ENCODE measurements around the gene KIF1B. TPM values are rescaled to one million over a fixed set of nuclear protein-coding genes. Genes with fewer than 3 reads are reported as not detected.

KIF1B gene
- total and polyA plus RNA-seq, 9 donors = 11.5 to 44.2 (median 37.2) TPM

GRCh38 chr1:10173582-10173981 lies 36.8 kb upstream of the KIF1B start:
- no peak for DNase-seq
- 96 to 98% (median 98%) methylated on average over 10 of the region's 10 CpGs for WGBS, 3 donors
- H3K27me3 ChIP-seq = no peaks in the 10 kb centered on the region
- H3K4me3 ChIP-seq = no peak overlapping the region
- no peak overlapping the region for H3K27ac ChIP-seq
- no peaks in the 10 kb centered on the region for H3K36me3 ChIP-seq
- intact Hi-C loops (cut with DNase I) = loop anchor here in 1 of 4 donors (5.0 kb wide), 1 partner anchor 924 kb away; the partner anchor contains the start of gene EXOSC10
- TF ChIP-seq POLR2A (IDR thresholded peaks at IDR 0.05) (no peak), EP300 (IDR thresholded peaks at IDR 0.05) (no peak)
- TF ChIP-seq, protein P1, sequence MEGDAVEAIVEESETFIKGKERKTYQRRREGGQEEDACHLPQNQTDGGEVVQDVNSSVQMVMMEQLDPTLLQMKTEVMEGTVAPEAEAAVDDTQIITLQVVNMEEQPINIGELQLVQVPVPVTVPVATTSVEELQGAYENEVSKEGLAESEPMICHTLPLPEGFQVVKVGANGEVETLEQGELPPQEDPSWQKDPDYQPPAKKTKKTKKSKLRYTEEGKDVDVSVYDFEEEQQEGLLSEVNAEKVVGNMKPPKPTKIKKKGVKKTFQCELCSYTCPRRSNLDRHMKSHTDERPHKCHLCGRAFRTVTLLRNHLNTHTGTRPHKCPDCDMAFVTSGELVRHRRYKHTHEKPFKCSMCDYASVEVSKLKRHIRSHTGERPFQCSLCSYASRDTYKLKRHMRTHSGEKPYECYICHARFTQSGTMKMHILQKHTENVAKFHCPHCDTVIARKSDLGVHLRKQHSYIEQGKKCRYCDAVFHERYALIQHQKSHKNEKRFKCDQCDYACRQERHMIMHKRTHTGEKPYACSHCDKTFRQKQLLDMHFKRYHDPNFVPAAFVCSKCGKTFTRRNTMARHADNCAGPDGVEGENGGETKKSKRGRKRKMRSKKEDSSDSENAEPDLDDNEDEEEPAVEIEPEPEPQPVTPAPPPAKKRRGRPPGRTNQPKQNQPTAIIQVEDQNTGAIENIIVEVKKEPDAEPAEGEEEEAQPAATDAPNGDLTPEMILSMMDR (IDR thresholded peaks at IDR 0.05) = no peak
- peaks cover 6% of the 10 kb centered on the region for H3K4me1 ChIP-seq (ENCODE audit: insufficient read depth)
- H3K9me3 ChIP-seq = no peaks in the 10 kb centered on the region

- no peak overlapping the region for H3K27ac ChIP-seq
- DNase-seq = no peak
- H3K27me3 ChIP-seq = no peaks in the 10 kb centered on the region
- H3K4me1 ChIP-seq (ENCODE audit: insufficient read depth) = no peaks in the 10 kb centered on the region
- no peak overlapping the region for H3K4me3 ChIP-seq
- no peaks in the 10 kb centered on the region for H3K9me3 ChIP-seq
- intact Hi-C loops (cut with DNase I) = no loop called here
- TF ChIP-seq EP300 (IDR thresholded peaks at IDR 0.05) (no peak), POLR2A (IDR thresholded peaks at IDR 0.05) (no peak)
- TF ChIP-seq, protein P1 (IDR thresholded peaks at IDR 0.05) = no peak
- no peaks in the 10 kb centered on the region for H3K36me3 ChIP-seq
- WGBS, 3 donors = 57 to 62% (median 60%) methylated on average over 5 of the region's 5 CpGs
These were observed 32.5 kb upstream of the KIF1B start for GRCh38 chr1:10177876-10178275.

- peak overlapping the region in 1 of 2 donors; percentile 49 for H3K27ac ChIP-seq
- DNase-seq = no peak
- H3K4me1 ChIP-seq (ENCODE audit: insufficient read depth) = no peaks in the 10 kb centered on the region
- no peak for TF ChIP-seq EP300 (IDR thresholded peaks at IDR 0.05)
- no peak for TF ChIP-seq POLR2A (IDR thresholded peaks at IDR 0.05)
- TF ChIP-seq, protein P1 (IDR thresholded peaks at IDR 0.05) = no peak
- H3K9me3 ChIP-seq = no peaks in the 10 kb centered on the region
- 51 to 73% (median 55%) methylated on average over 22 of the region's 22 CpGs for WGBS, 3 donors
- intact Hi-C loops (cut with DNase I) = no loop called here
- H3K27me3 ChIP-seq = no peaks in the 10 kb centered on the region
- no peaks in the 10 kb centered on the region for H3K36me3 ChIP-seq
- no peak overlapping the region for H3K4me3 ChIP-seq
These were observed 31.6 kb upstream of the KIF1B start for GRCh38 chr1:10178597-10179405.

DNA sequence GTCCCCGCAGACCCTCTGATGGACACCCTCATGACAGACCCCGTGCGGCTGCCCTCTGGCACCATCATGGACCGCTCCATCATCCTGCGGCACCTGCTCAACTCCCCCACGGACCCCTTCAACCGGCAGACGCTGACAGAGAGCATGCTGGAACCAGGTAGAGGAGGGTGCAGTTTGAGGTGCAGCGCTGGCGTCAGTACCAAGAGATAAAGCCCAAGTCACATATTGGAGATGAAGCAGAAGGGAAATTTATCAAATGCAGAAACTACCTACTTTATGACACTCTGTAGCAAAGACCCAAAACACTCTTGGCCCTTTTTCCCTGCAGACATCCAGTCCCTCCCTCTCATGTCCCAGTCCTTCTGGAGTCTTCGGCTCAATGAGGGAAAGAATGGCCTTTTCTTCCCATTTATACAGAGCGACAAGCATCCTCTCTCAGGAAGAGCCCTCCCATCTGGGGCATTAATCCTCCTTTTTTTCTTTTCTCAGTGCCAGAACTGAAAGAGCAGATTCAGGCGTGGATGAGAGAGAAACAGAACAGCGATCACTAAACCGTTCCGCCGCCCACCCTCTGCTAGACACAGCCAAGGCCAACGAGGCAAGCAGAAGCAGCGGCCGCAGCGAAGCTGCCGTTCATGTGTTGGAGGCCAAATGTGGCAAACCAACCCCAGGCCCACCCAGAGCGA lies 30.8 kb upstream of the KIF1B start:
- TF ChIP-seq, protein P1 (IDR thresholded peaks at IDR 0.05) = no peak
- TF ChIP-seq EP300 (IDR thresholded peaks at IDR 0.05) = no peak
- no peak for TF ChIP-seq POLR2A (IDR thresholded peaks at IDR 0.05)
- DNase-seq = no peak
- no peaks in the 10 kb centered on the region for H3K9me3 ChIP-seq
- H3K27me3 ChIP-seq = no peaks in the 10 kb centered on the region
- H3K4me1 ChIP-seq (ENCODE audit: insufficient read depth) = no peaks in the 10 kb centered on the region
- 69 to 77% (median 75%) methylated on average over 23 of the region's 23 CpGs for WGBS, 3 donors
- no peak overlapping the region for H3K4me3 ChIP-seq
- intact Hi-C loops (cut with DNase I) = no loop called here
- peak overlapping the region in 1 of 2 donors; percentile 49 for H3K27ac ChIP-seq
- no peaks in the 10 kb centered on the region for H3K36me3 ChIP-seq
